ENCODE results near the gene EDA2R. TPM values are rescaled to one million over a fixed set of nuclear protein-coding genes. Genes with fewer than 3 reads are reported as not detected.
A peak's percentile ranks its signal among the peaks of the same experiment; 100 is the strongest.

Gene EDA2R
- total RNA-seq, 1 donor, result 18.1 TPM

- no peak overlapping the region for H3K4me3 ChIP-seq (ENCODE audit: low read depth, low read length)
- TF ChIP-seq, protein P1, sequence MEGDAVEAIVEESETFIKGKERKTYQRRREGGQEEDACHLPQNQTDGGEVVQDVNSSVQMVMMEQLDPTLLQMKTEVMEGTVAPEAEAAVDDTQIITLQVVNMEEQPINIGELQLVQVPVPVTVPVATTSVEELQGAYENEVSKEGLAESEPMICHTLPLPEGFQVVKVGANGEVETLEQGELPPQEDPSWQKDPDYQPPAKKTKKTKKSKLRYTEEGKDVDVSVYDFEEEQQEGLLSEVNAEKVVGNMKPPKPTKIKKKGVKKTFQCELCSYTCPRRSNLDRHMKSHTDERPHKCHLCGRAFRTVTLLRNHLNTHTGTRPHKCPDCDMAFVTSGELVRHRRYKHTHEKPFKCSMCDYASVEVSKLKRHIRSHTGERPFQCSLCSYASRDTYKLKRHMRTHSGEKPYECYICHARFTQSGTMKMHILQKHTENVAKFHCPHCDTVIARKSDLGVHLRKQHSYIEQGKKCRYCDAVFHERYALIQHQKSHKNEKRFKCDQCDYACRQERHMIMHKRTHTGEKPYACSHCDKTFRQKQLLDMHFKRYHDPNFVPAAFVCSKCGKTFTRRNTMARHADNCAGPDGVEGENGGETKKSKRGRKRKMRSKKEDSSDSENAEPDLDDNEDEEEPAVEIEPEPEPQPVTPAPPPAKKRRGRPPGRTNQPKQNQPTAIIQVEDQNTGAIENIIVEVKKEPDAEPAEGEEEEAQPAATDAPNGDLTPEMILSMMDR (IDR thresholded peaks at IDR 0.05; ENCODE audit: insufficient read depth, low read depth, low read length), result no peak
- peak; percentile 70 for DNase-seq (ENCODE audit: low read depth)
Measured at GRCh38 chrX:66632981-66633380, 5.9 kb downstream of the EDA2R start.

- DNase-seq (ENCODE audit: low read depth), result peak; percentile 34
- no peak overlapping the region for H3K4me3 ChIP-seq (ENCODE audit: low read depth, low read length)
Measured at GRCh38 chrX:66632473-66632872, 6.4 kb downstream of the EDA2R start.

DNA sequence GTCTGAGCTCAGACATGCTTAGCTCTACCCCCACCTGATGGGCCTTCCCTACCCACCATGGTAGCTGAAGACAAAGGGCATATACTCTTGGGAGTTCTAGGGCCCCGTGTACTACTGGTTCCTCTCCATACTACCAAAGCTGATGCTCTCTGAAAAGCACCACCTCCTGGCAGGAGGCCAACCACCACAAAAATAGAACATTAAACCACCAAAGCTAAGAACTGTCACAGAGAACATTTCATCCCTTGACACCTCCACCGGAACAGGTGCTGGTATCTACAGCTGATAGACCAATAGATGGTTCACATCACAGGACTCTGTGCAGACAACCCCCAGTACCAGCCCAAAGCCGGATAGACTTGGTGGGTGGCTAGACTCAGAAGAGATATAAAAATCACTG lies 13.4 kb downstream of the EDA2R start:
- H3K4me3 ChIP-seq (ENCODE audit: low read depth, low read length), result no peak overlapping the region
- TF ChIP-seq, protein P1 (IDR thresholded peaks at IDR 0.05; ENCODE audit: insufficient read depth, low read depth, low read length), result no peak
- DNase-seq (ENCODE audit: low read depth), result no peak

More at GRCh38 chrX:66632473-66632872, 6.4 kb downstream of the EDA2R start:
- TF ChIP-seq, protein P1 (IDR thresholded peaks at IDR 0.05; ENCODE audit: insufficient read depth, low read depth, low read length), result no peak

DNA sequence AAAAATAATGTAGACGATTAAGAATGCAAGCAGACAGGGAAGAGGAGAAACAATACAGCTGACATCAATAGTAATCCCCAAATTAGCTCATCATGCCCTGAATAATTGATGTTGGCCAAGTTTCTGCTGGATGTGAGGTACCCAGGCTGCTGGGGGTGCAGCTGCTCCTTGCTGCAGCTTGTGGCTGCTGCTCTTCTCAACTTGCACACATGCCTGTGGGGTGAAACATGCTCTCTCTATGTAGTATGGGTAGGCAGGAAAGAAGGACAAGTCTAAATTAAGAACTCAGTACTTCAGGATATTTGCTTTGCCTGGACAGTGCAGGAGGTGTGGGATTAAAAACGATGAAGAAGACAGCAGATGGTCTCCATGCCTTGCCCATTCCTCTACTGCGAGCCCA lies 16.7 kb downstream of the EDA2R start:
- no peak for DNase-seq (ENCODE audit: low read depth)
- no peak overlapping the region for H3K4me3 ChIP-seq (ENCODE audit: low read depth, low read length)
- TF ChIP-seq, protein P1 (IDR thresholded peaks at IDR 0.05; ENCODE audit: insufficient read depth, low read depth, low read length), result no peak

- no peak for DNase-seq (ENCODE audit: low read depth)
- H3K4me3 ChIP-seq (ENCODE audit: low read depth, low read length), result no peak overlapping the region
- TF ChIP-seq, protein P1 (IDR thresholded peaks at IDR 0.05; ENCODE audit: insufficient read depth, low read depth, low read length), result no peak
Measured at GRCh38 chrX:66616944-66617343, 21.9 kb downstream of the EDA2R start.

- H3K4me3 ChIP-seq (ENCODE audit: low read depth, low read length), result no peak overlapping the region
- TF ChIP-seq, protein P1 (IDR thresholded peaks at IDR 0.05; ENCODE audit: insufficient read depth, low read depth, low read length), result no peak
- DNase-seq (ENCODE audit: low read depth), result no peak
Measured at GRCh38 chrX:66602381-66602938, 36.4 kb downstream of the EDA2R start.

GRCh38 chrX:66601522-66601921 lies 37.4 kb downstream of the EDA2R start:
- TF ChIP-seq, protein P1 (IDR thresholded peaks at IDR 0.05; ENCODE audit: insufficient read depth, low read depth, low read length), result no peak
- H3K4me3 ChIP-seq (ENCODE audit: low read depth, low read length), result no peak overlapping the region
- DNase-seq (ENCODE audit: low read depth), result no peak

Measured in fibroblast of villous mesenchyme (primary cell).